ENCODE data around the gene XPR1. TPM values are rescaled to one million over a fixed set of nuclear protein-coding genes. Genes with fewer than 3 reads are reported as not detected.

Gene XPR1
- total RNA-seq, 6 experiments from 2014 or later = 25.0 to 44.7 (median 34.0) TPM

DNA sequence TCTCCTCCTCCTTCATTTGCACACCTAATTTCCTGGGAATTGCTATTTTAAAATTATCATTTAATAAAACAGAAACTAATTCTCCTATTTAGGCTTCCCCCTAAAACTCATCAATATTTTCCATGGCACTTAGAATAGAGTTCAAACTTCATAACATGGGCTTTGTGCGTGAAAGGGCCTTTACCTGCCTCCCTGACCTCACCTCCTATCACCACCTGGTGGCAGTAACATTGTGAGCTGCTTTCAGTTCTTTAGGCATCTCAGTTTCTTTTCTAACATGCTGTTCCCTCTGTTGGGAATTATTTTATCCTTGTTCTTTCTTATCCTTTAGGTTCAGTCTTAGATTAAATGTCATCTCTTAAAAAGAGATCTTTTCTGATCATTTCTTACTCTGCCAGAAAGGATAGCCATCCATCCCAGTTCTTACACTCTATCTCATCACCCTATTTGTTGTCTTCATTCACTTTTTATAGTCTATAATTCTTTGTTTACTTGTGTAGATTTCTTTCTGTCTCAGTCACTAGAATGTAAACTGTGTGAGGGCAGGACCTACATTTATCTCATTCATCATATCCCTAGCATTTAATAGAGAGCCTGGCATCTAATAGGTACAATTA, 147.1 kb downstream of the XPR1 start:
- Mint-ChIP-seq H3K27me3 (ENCODE audit: insufficient read depth) (no peaks in the 10 kb centered on the region), H3K9me3 (no peaks in the 10 kb centered on the region), H3K27ac (no peak overlapping the region), H3K36me3 (ENCODE audit: low read depth) (no peaks in the 10 kb centered on the region), H3K4me1 (ENCODE audit: low read depth) (peaks cover 29% of the 10 kb centered on the region), H3K4me3 (no peak overlapping the region)
- no peak for DNase-seq
- TF ChIP-seq, protein P1, sequence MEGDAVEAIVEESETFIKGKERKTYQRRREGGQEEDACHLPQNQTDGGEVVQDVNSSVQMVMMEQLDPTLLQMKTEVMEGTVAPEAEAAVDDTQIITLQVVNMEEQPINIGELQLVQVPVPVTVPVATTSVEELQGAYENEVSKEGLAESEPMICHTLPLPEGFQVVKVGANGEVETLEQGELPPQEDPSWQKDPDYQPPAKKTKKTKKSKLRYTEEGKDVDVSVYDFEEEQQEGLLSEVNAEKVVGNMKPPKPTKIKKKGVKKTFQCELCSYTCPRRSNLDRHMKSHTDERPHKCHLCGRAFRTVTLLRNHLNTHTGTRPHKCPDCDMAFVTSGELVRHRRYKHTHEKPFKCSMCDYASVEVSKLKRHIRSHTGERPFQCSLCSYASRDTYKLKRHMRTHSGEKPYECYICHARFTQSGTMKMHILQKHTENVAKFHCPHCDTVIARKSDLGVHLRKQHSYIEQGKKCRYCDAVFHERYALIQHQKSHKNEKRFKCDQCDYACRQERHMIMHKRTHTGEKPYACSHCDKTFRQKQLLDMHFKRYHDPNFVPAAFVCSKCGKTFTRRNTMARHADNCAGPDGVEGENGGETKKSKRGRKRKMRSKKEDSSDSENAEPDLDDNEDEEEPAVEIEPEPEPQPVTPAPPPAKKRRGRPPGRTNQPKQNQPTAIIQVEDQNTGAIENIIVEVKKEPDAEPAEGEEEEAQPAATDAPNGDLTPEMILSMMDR (IDR thresholded peaks at IDR 0.05) = peak; percentile 51

DNA sequence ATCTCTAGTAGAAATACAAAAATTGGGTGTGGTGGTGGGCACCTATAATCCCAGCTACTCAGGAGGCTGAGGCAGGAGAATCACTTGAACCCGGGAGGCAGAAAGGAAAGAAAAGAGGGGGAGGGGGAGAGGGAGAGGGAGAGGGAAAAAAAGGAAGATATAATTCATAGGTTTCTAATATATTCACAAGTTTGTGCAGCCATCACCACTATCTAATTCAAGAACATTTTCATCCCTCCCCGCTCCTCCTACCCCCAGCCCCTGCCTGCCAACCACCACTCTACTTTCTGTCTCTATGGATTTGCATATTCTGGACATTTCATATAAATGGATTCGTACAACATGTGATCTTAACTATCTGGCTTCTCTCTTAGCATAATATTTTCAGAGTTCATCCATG, 147.8 kb downstream of the XPR1 start:
- H3K9me3 Mint-ChIP-seq = no peaks in the 10 kb centered on the region

DNA sequence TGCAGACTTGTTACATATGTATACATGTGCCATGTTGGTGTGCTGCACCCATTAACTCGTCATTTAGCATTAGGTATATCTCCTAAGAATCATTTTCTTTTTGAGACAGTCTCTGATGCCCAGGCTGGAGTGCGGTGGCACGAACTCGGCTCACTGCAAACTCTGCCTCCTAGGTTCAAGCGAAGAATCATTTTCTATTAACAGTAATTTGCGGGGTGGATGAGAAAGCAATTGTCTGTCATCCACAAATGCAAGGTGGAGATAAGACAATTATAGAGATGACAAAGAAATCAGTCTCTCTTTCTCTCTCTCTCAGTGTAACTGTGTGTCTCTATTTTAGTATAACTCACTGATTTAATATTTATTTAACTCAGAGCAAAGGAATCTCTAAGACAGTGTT, 149.9 kb downstream of the XPR1 start:
- no peak overlapping the region for H3K27ac Mint-ChIP-seq
- no peaks in the 10 kb centered on the region for H3K36me3 Mint-ChIP-seq (ENCODE audit: low read depth)
- H3K4me3 Mint-ChIP-seq = no peak overlapping the region
- DNase-seq = no peak
- peaks cover 41% of the 10 kb centered on the region for H3K4me1 Mint-ChIP-seq (ENCODE audit: low read depth)
- H3K9me3 Mint-ChIP-seq = no peaks in the 10 kb centered on the region
- TF ChIP-seq, protein P1 (IDR thresholded peaks at IDR 0.05) = no peak
- H3K27me3 Mint-ChIP-seq (ENCODE audit: insufficient read depth) = no peaks in the 10 kb centered on the region

More for the DNA sequence above, 147.8 kb downstream of the XPR1 start:
- no peak for DNase-seq
- TF ChIP-seq, protein P1 (IDR thresholded peaks at IDR 0.05) = no peak
- no peak overlapping the region for H3K4me3 Mint-ChIP-seq
- H3K27me3 Mint-ChIP-seq (ENCODE audit: insufficient read depth) = no peaks in the 10 kb centered on the region
- peaks cover 26% of the 10 kb centered on the region for H3K4me1 Mint-ChIP-seq (ENCODE audit: low read depth)
- no peak overlapping the region for H3K27ac Mint-ChIP-seq
- H3K36me3 Mint-ChIP-seq (ENCODE audit: low read depth) = no peaks in the 10 kb centered on the region

DNA sequence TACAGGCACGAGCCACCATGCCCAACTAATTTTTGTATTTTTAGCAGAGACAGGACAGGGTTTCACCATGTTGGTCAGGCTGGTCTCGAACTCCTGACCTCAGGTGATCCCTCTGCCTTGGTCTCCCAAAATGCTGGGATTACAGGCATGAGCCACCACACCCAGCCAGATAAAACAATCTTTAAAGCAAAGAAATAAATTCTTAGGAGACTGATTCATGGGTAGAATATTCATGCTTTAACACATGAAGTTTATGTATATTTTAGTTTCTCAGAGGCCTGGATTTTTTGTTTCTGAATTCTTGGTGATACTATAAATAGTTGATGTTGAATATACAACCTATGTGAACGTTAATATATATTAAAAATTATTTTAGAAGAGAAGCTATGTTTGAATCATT, 153.5 kb downstream of the XPR1 start:
- Mint-ChIP-seq H3K27ac (peak overlapping the region; percentile 78), H3K36me3 (ENCODE audit: low read depth) (no peaks in the 10 kb centered on the region), H3K4me3 (no peak overlapping the region), H3K27me3 (ENCODE audit: insufficient read depth) (no peaks in the 10 kb centered on the region), H3K9me3 (no peaks in the 10 kb centered on the region), H3K4me1 (ENCODE audit: low read depth) (peaks cover 33% of the 10 kb centered on the region)
- TF ChIP-seq, protein P1 (IDR thresholded peaks at IDR 0.05) = no peak
- DNase-seq = no peak

DNA sequence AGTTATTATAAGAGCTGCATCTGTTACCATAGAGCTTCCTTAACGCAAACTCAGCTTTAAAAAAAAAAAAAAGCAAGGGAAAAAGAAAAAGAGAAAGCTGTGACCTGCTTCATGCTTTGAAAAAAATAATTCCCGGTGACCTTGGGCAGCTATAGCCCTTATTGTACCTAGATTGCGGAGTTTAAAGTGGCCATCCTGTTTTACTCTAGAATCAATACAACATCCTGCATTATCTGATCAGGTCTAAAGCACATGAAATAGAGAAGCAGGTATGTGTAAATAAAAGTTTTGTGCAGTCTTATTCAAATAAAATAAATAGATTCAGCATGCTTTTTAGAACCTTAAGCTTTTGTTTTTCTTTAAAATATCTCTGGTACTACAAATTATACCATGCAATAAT, 154.1 kb downstream of the XPR1 start:
- Mint-ChIP-seq H3K4me1 (ENCODE audit: low read depth) (peaks cover 27% of the 10 kb centered on the region), H3K4me3 (no peak overlapping the region), H3K36me3 (ENCODE audit: low read depth) (no peaks in the 10 kb centered on the region), H3K27me3 (ENCODE audit: insufficient read depth) (no peaks in the 10 kb centered on the region), H3K9me3 (no peaks in the 10 kb centered on the region), H3K27ac (0 out of 2 replicates have a peak overlapping the region, but pooled peaks have one; percentile 20)
- TF ChIP-seq, protein P1 (IDR thresholded peaks at IDR 0.05) = no peak
- no peak for DNase-seq

Data from HFFc6 (cell line).